SK-N-SH (cell line): ENCODE data around the gene FERMT1. TPM values are rescaled to one million over a fixed set of nuclear protein-coding genes. Genes with fewer than 3 reads are reported as not detected.

Experiments
- CTCF ChIA-PET: fragments of 300-600, 350-600 bp; formaldehyde crosslinking; extraction: SDS; loops from one replicate; lab custom pipeline; 2021; lab: Yijun Ruan, JAX
- POLR2A ChIA-PET: fragments of 350-600 bp; sonication (Branson Sonifier 250); formaldehyde crosslinking; extraction: SDS; loops from one replicate; lab custom pipeline; 2020; ENCODE audit warnings: antibody characterized with exemption, inconsistent platforms; lab: Yijun Ruan, JAX
- DNase-seq: peaks from one replicate; pipeline ENCODE4 v3.0.0; 2012
- H2AFZ ChIP-seq: fragments of 200-600 bp; sonication (generic); 2 replicates; pipeline ENCODE4 v1.8.1; 2016; ENCODE audit warnings: antibody characterized with exemption, mild to moderate bottlenecking, low read depth
- H3F3A ChIP-seq: fragments of 200-600 bp; sonication (generic); replicated peaks from 2 replicates; pipeline ENCODE3; 2016; ENCODE audit warnings: antibody characterized with exemption, mild to moderate bottlenecking; ENCODE audit not compliant: insufficient read depth
- H3K27ac ChIP-seq, 2 experiments: fragments of 200-500 bp in 1 of 2; fragments of 200-600 bp in 1 of 2; sonication (Bioruptor generic) in 1 of 2; sonication (generic), shearing (Covaris generic) in 1 of 2; 2 replicates each; pipeline versions ENCODE4 v1.5.1 to v1.6.1; 2014 to 2016; ENCODE audit warnings: low read depth in 2 of 2, inconsistent platforms in 1 of 2, low read length in 1 of 2, mild to moderate bottlenecking in 1 of 2, mixed read lengths in 1 of 2
- H3K27me3 ChIP-seq: fragments of 200-600 bp; sonication (generic), shearing (Covaris generic); 2 replicates; pipeline ENCODE4 v1.6.1; 2016; ENCODE audit warnings: mixed run types; ENCODE audit not compliant: insufficient read depth
- H3K36me3 ChIP-seq, 2 experiments: fragments of 200-500 bp in 1 of 2; fragments of 200-600 bp in 1 of 2; sonication (Bioruptor generic) in 1 of 2; sonication (generic) in 1 of 2; replicated peaks in 1 of 2; 2 replicates each; pipeline versions ENCODE3 to v1.5.1; 2014 to 2016; ENCODE audit warnings: low read length in 1 of 2, mild to moderate bottlenecking in 1 of 2; ENCODE audit not compliant: insufficient read depth in 2 of 2, control insufficient read depth in 1 of 2
- H3K4me1 ChIP-seq, 2 experiments: fragments of 200-500 bp in 1 of 2; fragments of 200-600 bp in 1 of 2; sonication (Bioruptor generic) in 1 of 2; sonication (generic), shearing (Covaris generic) in 1 of 2; 2 replicates each; pipeline versions ENCODE4 v1.5.1 to v1.6.1; 2014 to 2016; ENCODE audit warnings: low read depth in 1 of 2, low read length in 1 of 2, mixed run types in 1 of 2; ENCODE audit not compliant: insufficient read depth in 2 of 2, control insufficient read depth in 1 of 2
- H3K4me2 ChIP-seq: fragments of 200-600 bp; sonication (generic), shearing (Covaris generic); 2 replicates; pipeline ENCODE4 v1.6.1; 2017; ENCODE audit warnings: mixed run types
- H3K4me3 ChIP-seq, 2 experiments: fragments of 200-500 bp in 1 of 2; fragments of 200-600 bp in 1 of 2; sonication (Bioruptor generic) in 1 of 2; sonication (generic), shearing (Covaris generic) in 1 of 2; 2 replicates each; pipeline versions ENCODE4 v1.5.1 to v1.8.1; 2014 to 2016; ENCODE audit warnings: low read depth in 2 of 2, inconsistent platforms in 1 of 2, low read length in 1 of 2, mild to moderate bottlenecking in 1 of 2, mixed read lengths in 1 of 2, moderate library complexity in 1 of 2
- H3K79me2 ChIP-seq: fragments of 200-600 bp; sonication (generic); 2 replicates; pipeline ENCODE4 v1.8.1; 2017; ENCODE audit warnings: mild to moderate bottlenecking; ENCODE audit not compliant: insufficient read depth
- H3K9ac ChIP-seq: fragments of 200-600 bp; sonication (generic); 2 replicates; pipeline ENCODE4 v1.6.1; 2017; ENCODE audit warnings: mixed run types
- H3K9me2 ChIP-seq: fragments of 200-600 bp; sonication (generic); 2 replicates; pipeline ENCODE4 v1.6.1; 2017; ENCODE audit warnings: mixed run types
- H3K9me3 ChIP-seq: fragments of 200-600 bp; sonication (generic); 2 replicates; pipeline ENCODE4 v1.6.1; 2017; ENCODE audit warnings: mixed run types, mild to moderate bottlenecking, moderate library complexity
- H4K20me1 ChIP-seq: fragments of 200-600 bp; sonication (generic); 2 replicates; pipeline ENCODE4 v1.6.1; 2017; ENCODE audit warnings: mild to moderate bottlenecking, mixed run types; ENCODE audit not compliant: insufficient read depth
- CTCF ChIP-seq: fragments of 200-600 bp; sonication (generic); IDR thresholded peaks from 2 replicates; pipeline ENCODE4 v1.6.1; 2017; ENCODE audit warnings: antibody characterized with exemption, mild to moderate bottlenecking, moderate library complexity
- ELF1 ChIP-seq: IDR thresholded peaks from 2 replicates; pipeline ENCODE4 v1.4.0; 2012
- EP300 ChIP-seq, 2 experiments: IDR thresholded peaks; 2 replicates each; pipeline versions ENCODE4 v1.4.0 to v1.6.1; 2012; ENCODE audit warnings: borderline replicate concordance in 1 of 2, low read depth in 1 of 2, low read length in 1 of 2
- FOXJ3 ChIP-seq: sonication (generic); formaldehyde crosslinking; IDR thresholded peaks from 2 replicates; pipeline ENCODE4 v1.5.1; 2020; ENCODE audit warnings: mild to moderate bottlenecking, missing genetic modification reagents
- GABPA ChIP-seq: IDR thresholded peaks from 2 replicates; pipeline ENCODE4 v1.4.0; 2012; ENCODE audit warnings: low read depth, mild to moderate bottlenecking
- GATA2 ChIP-seq: sonication (generic); formaldehyde crosslinking; IDR thresholded peaks from 2 replicates; pipeline ENCODE4 v1.5.0; 2020; ENCODE audit warnings: mild to moderate bottlenecking, missing genetic modification reagents
- JUND ChIP-seq: IDR thresholded peaks from 2 replicates; pipeline ENCODE4 v1.4.0; 2012
- MEF2A ChIP-seq: IDR thresholded peaks from 2 replicates; pipeline ENCODE4 v1.4.0; 2012; ENCODE audit warnings: low read depth, borderline replicate concordance
- MXI1 ChIP-seq: IDR thresholded peaks from 2 replicates; pipeline ENCODE4 v1.6.1; 2012; ENCODE audit warnings: mild to moderate bottlenecking, low read depth, low read length, improper control_type of control experiment
- NRF1 ChIP-seq: IDR thresholded peaks from 2 replicates; pipeline ENCODE4 v1.6.1; 2012; ENCODE audit warnings: low read depth, mild to moderate bottlenecking, low read length
- PBX3 ChIP-seq: IDR thresholded peaks from 2 replicates; pipeline ENCODE4; 2012
- POLR2AphosphoS5 ChIP-seq: IDR thresholded peaks from 2 replicates; pipeline ENCODE4 v1.6.1; 2012; ENCODE audit warnings: low read depth, low read length
- RAD21 ChIP-seq: IDR thresholded peaks from 2 replicates; pipeline ENCODE4 v1.6.1; 2012; ENCODE audit warnings: mild to moderate bottlenecking, low read length
- RCOR1 ChIP-seq: fragments of 150-350 bp; IDR thresholded peaks from 2 replicates; pipeline ENCODE4 v1.6.1; 2017; ENCODE audit warnings: antibody characterized with exemption, low read length
- REST ChIP-seq: IDR thresholded peaks from 2 replicates; pipeline ENCODE4 v1.6.1; 2012; ENCODE audit warnings: mild to moderate bottlenecking, low read depth, low read length, moderate library complexity
- SIN3A ChIP-seq: IDR thresholded peaks from 2 replicates; pipeline ENCODE4 v1.6.1; 2012; ENCODE audit warnings: low read depth, mild to moderate bottlenecking, low read length, moderate library complexity, borderline replicate concordance
- TAF1 ChIP-seq: IDR thresholded peaks from 2 replicates; pipeline ENCODE4 v1.6.1; 2012; ENCODE audit warnings: low read depth, mild to moderate bottlenecking, low read length, moderate library complexity, borderline replicate concordance
- USF1 ChIP-seq: IDR thresholded peaks from 2 replicates; pipeline ENCODE4 v1.4.0; 2012; ENCODE audit warnings: low read depth, borderline replicate concordance
- YY1 ChIP-seq: IDR thresholded peaks from 2 replicates; pipeline ENCODE4 v1.4.0; 2012; ENCODE audit warnings: low read depth, mild to moderate bottlenecking
- WGBS: methylation state at CpG from one replicate; pipeline ENCODE4 v1.1.6; 2017; ENCODE audit warnings: low lambda C conversion rate; 5-methylcytosine and 5-hydroxymethylcytosine counted together
- polyA plus RNA-seq, 3 experiments: library from polyadenylated mRNA; depleted of rRNA; stranded (reverse); fragments of >200 nt; gene quantifications; 2 replicates each; pipeline ENCODE4 v1.2.3, GENCODE V29; 2012

FERMT1 gene
- polyA plus RNA-seq, 1 of the 3 experiments (the other 2 are of a cell fraction) = 0.81 TPM

GRCh38 chr20:6140947-6141346 lies 18.1 kb upstream of the FERMT1 start:
- no peaks in the 10 kb centered on the region for H3K79me2 ChIP-seq
- 4% methylated on average over 3 of the region's 3 CpGs for WGBS

GRCh38 chr20:6135347-6135746 lies 12.5 kb upstream of the FERMT1 start:
- Histone ChIP-seq H3K27me3 (no peaks in the 10 kb centered on the region; the same call in 1 of the 2 replicates), H3K9me2 (no peaks in the 10 kb centered on the region), H4K20me1 (no peaks in the 10 kb centered on the region), H3K4me1 (no peaks in the 10 kb centered on the region), H3K4me3 (no peak overlapping the region), H3K4me2 (no peak overlapping the region), H2AFZ (no peak overlapping the region), H3K9me3 (no peaks in the 10 kb centered on the region), H3K9ac (no peak overlapping the region), H3F3A (no peaks in the 10 kb centered on the region), H3K27ac (no peak overlapping the region), H3K79me2 (no peaks in the 10 kb centered on the region), H3K36me3 (no peaks in the 10 kb centered on the region)
- POLR2A ChIA-PET = no interaction called here
- TF ChIP-seq GATA2 (CRISPR knock-in tag) (no peak), ELF1 (no peak), MXI1 (no peak), RAD21 (no peak), YY1 (no peak), MEF2A (no peak), GABPA (no peak), POLR2AphosphoS5 (no peak), JUND (no peak), TAF1 (no peak), FOXJ3 (CRISPR knock-in tag) (no peak), RCOR1 (no peak), NRF1 (no peak), USF1 (no peak), PBX3 (no peak), SIN3A (no peak), EP300 (IDR thresholded peaks at IDR 0.05; ENCODE audit: borderline replicate concordance in 1 of 2, low read depth in 1 of 2, low read length in 1 of 2) (no peak), REST (no peak)
- DNase-seq = no peak
- WGBS = 23% methylated on average over 8 of the region's 8 CpGs
- CTCF ChIA-PET = no interaction called here

More at GRCh38 chr20:6140947-6141346, 18.1 kb upstream of the FERMT1 start:
- no peaks in the 10 kb centered on the region; the same call in 1 of the 2 replicates for H3K27me3 ChIP-seq
- no peaks in the 10 kb centered on the region for H3K9me3 ChIP-seq
- H3F3A ChIP-seq = no peaks in the 10 kb centered on the region
- DNase-seq = peak; percentile 22
- no peaks in the 10 kb centered on the region for H3K36me3 ChIP-seq
- TF ChIP-seq RCOR1 = no peak
- no peak for TF ChIP-seq MEF2A
- peak; percentile 41 for TF ChIP-seq CTCF
- TF ChIP-seq, all 33 proteins: peak for 1
- no peaks in the 10 kb centered on the region for H3K4me1 ChIP-seq
- ChIA-PET POLR2A (interaction anchor here (0.6 to 0.7 kb wide), 2 partner anchors 31 to 697 kb away, joined by 3 to 4 read pairs; no protein-coding TSS in a partner anchor), CTCF (interaction anchor here (0.5 to 1.7 kb wide), 5 partner anchors 9 to 908 kb away, joined by 3 to 6 read pairs (median 3); no protein-coding TSS in a partner anchor)
- H3K4me3 ChIP-seq = no peak overlapping the region
- no peaks in the 10 kb centered on the region for H3K9me2 ChIP-seq
- no peak overlapping the region for H2AFZ ChIP-seq
- no peak overlapping the region for H3K9ac ChIP-seq
- H3K27ac ChIP-seq = no peak overlapping the region
- H3K4me2 ChIP-seq = no peak overlapping the region
- no peaks in the 10 kb centered on the region for H4K20me1 ChIP-seq
